ENCODE data around the gene TMUB2.
A peak's percentile ranks its signal among the peaks of the same experiment; 100 is the strongest.

The TMUB2 gene

GRCh38 chr17:44205962-44206824 is 19.4 kb downstream of the TMUB2 start:
- TF ChIP-seq TAF1 (IDR thresholded peaks at IDR 0.05; ENCODE audit: borderline replicate concordance, insufficient read depth, low read length): no peak
- TF ChIP-seq POLR2AphosphoS5 (IDR thresholded peaks at IDR 0.05; ENCODE audit: low read depth, low read length): no peak; the same call in 1 of the 2 replicates
- 0 out of 2 replicates have a peak, but pooled peaks have one; percentile 22 for TF ChIP-seq SIN3A (IDR thresholded peaks at IDR 0.05; ENCODE audit: borderline replicate concordance, insufficient read depth, low read length)

GRCh38 chr17:44206825-44207155 is 20.0 kb downstream of the TMUB2 start:
- TF ChIP-seq FOXP2 (optimal IDR thresholded peaks at IDR 0.05; ENCODE audit: borderline replicate concordance, extremely low read depth, extremely low read length, insufficient read depth) (no peak), TAF1 (IDR thresholded peaks at IDR 0.05; ENCODE audit: borderline replicate concordance, insufficient read depth, low read length) (no peak), POLR2AphosphoS5 (IDR thresholded peaks at IDR 0.05; ENCODE audit: low read depth, low read length) (no peak), SIN3A (IDR thresholded peaks at IDR 0.05; ENCODE audit: borderline replicate concordance, insufficient read depth, low read length) (no peak), REST (IDR thresholded peaks at IDR 0.05; ENCODE audit: insufficient read depth in 1 of 2, low read depth in 2 of 2, low read length in 2 of 2) (no peak)

- TF ChIP-seq TAF1 (IDR thresholded peaks at IDR 0.05; ENCODE audit: borderline replicate concordance, insufficient read depth, low read length): no peak
- no peak for TF ChIP-seq SIN3A (IDR thresholded peaks at IDR 0.05; ENCODE audit: borderline replicate concordance, insufficient read depth, low read length)
- no peak for TF ChIP-seq FOXP2 (optimal IDR thresholded peaks at IDR 0.05; ENCODE audit: borderline replicate concordance, extremely low read depth, extremely low read length, insufficient read depth)
- TF ChIP-seq POLR2AphosphoS5 (IDR thresholded peaks at IDR 0.05; ENCODE audit: low read depth, low read length): no peak
- TF ChIP-seq REST (IDR thresholded peaks at IDR 0.05; ENCODE audit: insufficient read depth in 1 of 2, low read depth in 2 of 2, low read length in 2 of 2): no peak
These were observed 20.5 kb downstream of the TMUB2 start for GRCh38 chr17:44207319-44207718.

GRCh38 chr17:44207743-44208142 is 21.0 kb downstream of the TMUB2 start:
- TF ChIP-seq TAF1 (IDR thresholded peaks at IDR 0.05; ENCODE audit: borderline replicate concordance, insufficient read depth, low read length) (no peak), REST (IDR thresholded peaks at IDR 0.05; ENCODE audit: insufficient read depth in 1 of 2, low read depth in 2 of 2, low read length in 2 of 2) (no peak), SIN3A (IDR thresholded peaks at IDR 0.05; ENCODE audit: borderline replicate concordance, insufficient read depth, low read length) (no peak), FOXP2 (optimal IDR thresholded peaks at IDR 0.05; ENCODE audit: borderline replicate concordance, extremely low read depth, extremely low read length, insufficient read depth) (no peak), POLR2AphosphoS5 (IDR thresholded peaks at IDR 0.05; ENCODE audit: low read depth, low read length) (no peak)

GRCh38 chr17:44209786-44210341 is 23.1 kb downstream of the TMUB2 start:
- TF ChIP-seq REST (IDR thresholded peaks at IDR 0.05; ENCODE audit: insufficient read depth in 1 of 2, low read depth in 2 of 2, low read length in 2 of 2) (no peak), SIN3A (IDR thresholded peaks at IDR 0.05; ENCODE audit: borderline replicate concordance, insufficient read depth, low read length) (no peak), POLR2AphosphoS5 (IDR thresholded peaks at IDR 0.05; ENCODE audit: low read depth, low read length) (no peak), FOXP2 (optimal IDR thresholded peaks at IDR 0.05; ENCODE audit: borderline replicate concordance, extremely low read depth, extremely low read length, insufficient read depth) (no peak), TAF1 (IDR thresholded peaks at IDR 0.05; ENCODE audit: borderline replicate concordance, insufficient read depth, low read length) (no peak)

All from PFSK-1 (cell line).